Heart left ventricle (tissue), 16 donors: ENCODE measurements around the gene RAB30. TPM values are rescaled to one million over a fixed set of nuclear protein-coding genes. Genes with fewer than 3 reads are reported as not detected.

Source experiments
- ATAC-seq, 4 donors: fragments of 200-7000 bp; cut with Tn5 transposase; one replicate each; pipeline ENCODE4 v1.9.1; 2020 to 2022; ENCODE audit warnings: moderate library complexity in 4 of 4, mild to moderate bottlenecking in 3 of 4, moderate number of reproducible peaks in 1 of 4
- DNase-seq, 5 donors: peaks; one replicate each; pipeline ENCODE4 v3.0.0-alpha.2; 2020
- H3K27ac ChIP-seq, 12 donors: fragments of 200-600 bp; sonication (generic) in 4 of 12; one replicate each; pipeline versions ENCODE4 v1.5.0 to v1.8.0; 2016 to 2022; ENCODE audit warnings: mild to moderate bottlenecking in 2 of 12
- H3K27me3 ChIP-seq, 9 donors: fragments of 200-600 bp; sonication (generic) in 2 of 9; one replicate each; pipeline versions ENCODE4 v1.5.1 to v1.8.0; 2016 to 2022; ENCODE audit warnings: mild to moderate bottlenecking in 3 of 9
- H3K36me3 ChIP-seq, 9 donors: fragments of 200-600 bp; sonication (generic) in 2 of 9; one replicate each; pipeline versions ENCODE4 v1.5.0 to v1.8.0; 2018 to 2022; ENCODE audit warnings: mild to moderate bottlenecking in 2 of 9
- H3K4me1 ChIP-seq, 12 donors: fragments of 200-600 bp; sonication (generic) in 4 of 12; one replicate each; pipeline versions ENCODE4 v1.5.0 to v1.8.0; 2016 to 2022; ENCODE audit warnings: mild to moderate bottlenecking in 3 of 12
- H3K4me3 ChIP-seq, 12 donors: fragments of 200-600 bp; sonication (generic) in 4 of 12; one replicate each; pipeline versions ENCODE4 v1.5.0 to v1.8.0; 2017 to 2022; ENCODE audit warnings: mild to moderate bottlenecking in 9 of 12, moderate library complexity in 4 of 12
- H3K9me3 ChIP-seq, 12 donors: fragments of 200-600 bp; sonication (generic) in 4 of 12; one replicate each; pipeline versions ENCODE4 v1.5.0 to v1.8.0; 2016 to 2022; ENCODE audit warnings: mild to moderate bottlenecking in 1 of 12
- POLR2A ChIP-seq, 2 donors: fragments of 450-650 bp; IDR thresholded peaks; one replicate each; pipeline ENCODE4 v1.6.1; 2017; ENCODE audit warnings: antibody characterized with exemption in 2 of 2, mild to moderate bottlenecking in 2 of 2, moderate library complexity in 2 of 2
- WGBS, 4 donors: extraction: QIAGEN DNeasy Blood & Tissue Kit in 2 of 4; methylation state at CpG; one replicate each; pipeline versions ENCODE4 v1.1.5 to v1.1.7; 2013 to 2018; 5-methylcytosine and 5-hydroxymethylcytosine counted together
- intact Hi-C, 10 donors: fragments of 100-400 bp; cut with DNase I; formaldehyde crosslinking; loops; one replicate each; pipeline versions ENCODE4 v1.11.1 to v1.14.2; 2022
- polyA plus RNA-seq, 2 donors: library from polyadenylated mRNA; stranded (reverse); fragments of 200-250 nt; gene quantifications; one replicate each; pipeline ENCODE4 v1.2.3, GENCODE V29; 2013
- total RNA-seq, 9 donors: library from RNA; depleted of rRNA in 2 of 9; stranded (reverse); fragments of >200 nt in 2 of 9; fragmentation: NEBNext Ultra II Directional in 3 of 9; extraction: Animal tissue kit (Norgen Biotek cat#: 25700) in 3 of 9; gene quantifications; one replicate each; pipeline versions ENCODE4 v1.1.0 to v1.2.4, GENCODE V29; 2016 to 2023
- TF ChIP-seq, protein P1 (sequence below), 12 donors: fragments of 200-600 bp; sonication (generic) in 4 of 12; IDR thresholded peaks; one replicate each; pipeline versions ENCODE4 v1.5.0 to v1.8.0; 2018 to 2022; ENCODE audit warnings: antibody characterized with exemption in 12 of 12, mild to moderate bottlenecking in 5 of 12
- donor health status: ischemic (EF 13 %, LVEDD 7.1; RV severe dilation, severe dysfunction).
- donor health status: healthy with polysubstance abuse.
- donor health status: DM: no; HTN: yes; CAD: no.
- donor health status: DM: no; HTN: no; CAD: no.
- donor health status: ischemic (EF 25% LVEDD 6.9; RV normal size, moderate dysfunction).
- donor health status: ischemic (EF 25% LVEDD 5.7; RV mildly dilated, moderate dysfunction).
- donor health status: healthy.
- donor health status: DM: yes; HTN: yes; CAD: no.
- donor health status: ischemic (EF 35%, LVEDD 5.7; RV mildly dilated, moderate dysfunction).
- donor health status: nonischemic (EF 11% LVEDD 7.7; RV severe dilation, severe dysfunction).
- donor health status: DM: yes; HTN: yes; CAD: no.
- donor health status: PGD.
- donor health status: ischemic (EF 29% LVEDD 5.4; RV normal size, mild dysfunction).
- donor health status: nonischemic (EF 23%, LVEDD 6.1; RV moderate dilation, normal function).

Gene RAB30
- total and polyA plus RNA-seq, 11 donors, result 4.4 to 28.4 (median 18.8) TPM

- peaks cover 0 to 18% (median 0%) of the 10 kb centered on the region in 9 donors for H3K36me3 ChIP-seq
- H3K9me3 ChIP-seq, result no peaks in the 10 kb centered on the region
- 66 to 77% (median 71%) methylated on average over 4 of the region's 4 CpGs for WGBS, 4 donors
- DNase-seq (peak in 1 of 5 donors; percentile 61), ATAC-seq (peak in 3 of 4 donors; percentile 13 to 52 (median 28))
- H3K4me3 ChIP-seq, result no peak overlapping the region
- peak overlapping the region in 8 of 12 donors; percentile 11 to 65 (median 40) for H3K27ac ChIP-seq
- H3K27me3 ChIP-seq, result no peaks in the 10 kb centered on the region
- TF ChIP-seq, protein P1, sequence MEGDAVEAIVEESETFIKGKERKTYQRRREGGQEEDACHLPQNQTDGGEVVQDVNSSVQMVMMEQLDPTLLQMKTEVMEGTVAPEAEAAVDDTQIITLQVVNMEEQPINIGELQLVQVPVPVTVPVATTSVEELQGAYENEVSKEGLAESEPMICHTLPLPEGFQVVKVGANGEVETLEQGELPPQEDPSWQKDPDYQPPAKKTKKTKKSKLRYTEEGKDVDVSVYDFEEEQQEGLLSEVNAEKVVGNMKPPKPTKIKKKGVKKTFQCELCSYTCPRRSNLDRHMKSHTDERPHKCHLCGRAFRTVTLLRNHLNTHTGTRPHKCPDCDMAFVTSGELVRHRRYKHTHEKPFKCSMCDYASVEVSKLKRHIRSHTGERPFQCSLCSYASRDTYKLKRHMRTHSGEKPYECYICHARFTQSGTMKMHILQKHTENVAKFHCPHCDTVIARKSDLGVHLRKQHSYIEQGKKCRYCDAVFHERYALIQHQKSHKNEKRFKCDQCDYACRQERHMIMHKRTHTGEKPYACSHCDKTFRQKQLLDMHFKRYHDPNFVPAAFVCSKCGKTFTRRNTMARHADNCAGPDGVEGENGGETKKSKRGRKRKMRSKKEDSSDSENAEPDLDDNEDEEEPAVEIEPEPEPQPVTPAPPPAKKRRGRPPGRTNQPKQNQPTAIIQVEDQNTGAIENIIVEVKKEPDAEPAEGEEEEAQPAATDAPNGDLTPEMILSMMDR (IDR thresholded peaks at IDR 0.05), result no peak
- no peak for TF ChIP-seq POLR2A (IDR thresholded peaks at IDR 0.05)
- H3K4me1 ChIP-seq, result peaks cover 0 to 82% (median 43%) of the 10 kb centered on the region in 12 donors
- intact Hi-C loops, result loop anchor here in 7 of 10 donors (5.0 to 10.0 kb wide), 5 partner anchors 59 to 159 kb away; partner anchors contain the start of genes PCF11 (in 2 of the 7) and RAB30 (in 2 of the 7)
These were observed 75.8 kb downstream of the RAB30 start for GRCh38 chr11:82995754-82996398.

DNA sequence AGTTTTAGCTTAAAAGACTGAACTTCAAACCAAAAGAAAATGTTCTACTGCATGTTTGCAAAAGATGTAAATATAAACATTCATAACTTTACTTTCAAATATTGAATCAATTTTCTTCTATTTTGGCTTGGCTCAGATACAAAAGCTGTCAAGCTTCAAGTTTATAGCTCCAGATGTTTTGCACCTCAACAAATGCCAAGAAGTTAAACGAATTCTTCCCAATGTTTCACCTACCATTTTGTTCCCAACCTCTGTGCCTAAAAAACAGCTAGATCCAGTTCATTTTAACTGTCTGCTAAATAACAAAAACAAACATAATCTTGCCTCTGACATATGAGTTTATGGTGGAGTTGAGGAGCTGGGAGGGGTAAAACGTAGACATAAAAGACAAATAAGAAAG, 76.5 kb downstream of the RAB30 start:
- H3K27me3 ChIP-seq, result no peaks in the 10 kb centered on the region
- peaks cover 0 to 88% (median 43%) of the 10 kb centered on the region in 12 donors for H3K4me1 ChIP-seq
- ATAC-seq, result no peak
- DNase-seq, result no peak
- peak overlapping the region in 6 of 12 donors; percentile 11 to 56 (median 40) for H3K27ac ChIP-seq
- H3K4me3 ChIP-seq, result no peak overlapping the region
- H3K9me3 ChIP-seq, result no peaks in the 10 kb centered on the region
- peaks cover 0 to 20% (median 0%) of the 10 kb centered on the region in 9 donors for H3K36me3 ChIP-seq
- intact Hi-C loops, result loop anchor here in 7 of 10 donors (5.0 to 10.0 kb wide), 5 partner anchors 60 to 160 kb away; partner anchors contain the start of genes PCF11 (in 2 of the 7) and RAB30 (in 2 of the 7)
- whole genome bisulfite sequencing, 4 donors, result 67 to 73% (median 71%) methylated on average over 2 of the region's 2 CpGs
- no peak for TF ChIP-seq POLR2A (IDR thresholded peaks at IDR 0.05)
- TF ChIP-seq, protein P1 (IDR thresholded peaks at IDR 0.05), result no peak

DNA sequence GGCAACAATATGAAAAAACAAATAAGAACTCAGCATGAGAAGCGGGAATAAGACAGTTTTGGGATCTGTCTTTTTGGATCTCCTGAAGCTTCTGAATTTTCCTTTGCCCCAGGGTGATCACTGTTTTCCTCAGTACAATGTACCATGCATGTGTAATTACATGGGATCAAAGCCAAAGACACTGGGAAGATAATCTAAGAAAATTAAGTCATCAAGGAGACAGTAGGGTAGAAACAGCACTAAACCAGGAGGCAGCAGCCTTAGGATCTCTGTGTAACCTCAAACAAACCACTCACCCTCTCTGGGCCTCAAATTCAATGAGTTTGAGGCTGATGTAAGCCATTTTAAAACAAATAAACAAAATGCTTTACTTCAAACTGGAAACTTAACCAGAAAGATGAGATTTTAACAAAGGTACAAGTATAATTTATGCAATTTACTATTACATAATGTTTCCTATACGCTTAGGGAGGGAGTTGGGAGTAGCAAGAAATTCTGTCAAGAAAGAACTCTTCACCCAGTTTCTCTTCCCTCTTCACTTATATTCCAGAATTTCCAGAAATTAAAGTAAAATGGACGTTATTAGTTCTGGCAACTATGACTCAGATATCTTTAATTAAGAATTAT, 77.0 kb downstream of the RAB30 start:
- peaks cover 0 to 23% (median 0%) of the 10 kb centered on the region in 9 donors for H3K36me3 ChIP-seq
- no peak overlapping the region for H3K4me3 ChIP-seq
- no peak for TF ChIP-seq POLR2A (IDR thresholded peaks at IDR 0.05)
- TF ChIP-seq, protein P1 (IDR thresholded peaks at IDR 0.05), result no peak
- H3K27me3 ChIP-seq, result no peaks in the 10 kb centered on the region
- DNase-seq (no peak), ATAC-seq (no peak)
- WGBS, 4 donors, result 88 to 96% (median 92%) methylated on average over 3 of the region's 3 CpGs
- H3K9me3 ChIP-seq, result no peaks in the 10 kb centered on the region
- peak overlapping the region in 2 of 12 donors; percentile 5 to 56 for H3K27ac ChIP-seq
- intact Hi-C loops, result loop anchor here in 7 of 10 donors (5.0 to 10.0 kb wide), 6 partner anchors 60 to 163 kb away; partner anchors contain the start of genes PCF11 (in 3 of the 7) and RAB30 (in 2 of the 7)
- peaks cover 0 to 86% (median 43%) of the 10 kb centered on the region in 12 donors for H3K4me1 ChIP-seq

DNA sequence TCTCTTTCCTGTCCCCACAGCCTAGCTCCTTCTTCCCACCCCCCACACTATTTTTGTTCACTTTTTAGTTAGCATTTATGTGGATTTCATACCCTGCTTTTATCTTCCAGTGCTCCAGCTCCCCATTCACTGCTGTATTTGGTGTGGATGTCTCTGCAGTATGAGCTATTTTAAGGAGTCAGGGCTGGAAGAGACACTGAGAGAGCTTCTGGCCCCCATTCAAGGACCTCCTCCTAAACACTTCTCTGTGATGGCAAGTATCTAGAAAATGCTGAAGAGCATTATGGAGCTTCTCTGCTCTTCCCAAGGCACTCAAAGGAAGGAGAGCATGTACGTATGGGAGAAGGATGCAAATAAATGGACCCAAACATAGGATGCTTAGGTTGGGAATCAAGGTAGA, 79.5 kb downstream of the RAB30 start:
- peak; percentile 79 to 91 (median 89) for ATAC-seq
- Histone ChIP-seq H3K4me1 (peaks cover 0 to 80% (median 38%) of the 10 kb centered on the region in 12 donors), H3K27ac (peak overlapping the region in 9 of 12 donors; percentile 16 to 67 (median 59)), H3K4me3 (no peak overlapping the region), H3K36me3 (peaks cover 0 to 32% (median 3%) of the 10 kb centered on the region in 9 donors), H3K9me3 (no peaks in the 10 kb centered on the region), H3K27me3 (no peaks in the 10 kb centered on the region)
- peak in 4 of 5 donors; percentile 48 to 58 (median 52) for DNase-seq
- intact Hi-C loops, result loop anchor here in 5 of 10 donors (5.0 to 10.0 kb wide), 4 partner anchors 63 to 165 kb away; partner anchors contain the start of gene PCF11 (in 3 of the 5)
- TF ChIP-seq POLR2A (IDR thresholded peaks at IDR 0.05), result no peak
- TF ChIP-seq, protein P1 (IDR thresholded peaks at IDR 0.05), result no peak
- WGBS, 4 donors, result 48 to 68% (median 51%) methylated on average over 1 of the region's 1 CpG
